ENCODE results near the gene ZNF750. TPM values are rescaled to one million over a fixed set of nuclear protein-coding genes. Genes with fewer than 3 reads are reported as not detected.

ZNF750 gene
- total and polyA plus RNA-seq, 3 donors from 2014 or later = 0.21 to 0.63 (median 0.50) TPM

- H3K9me3 ChIP-seq = no peaks in the 10 kb centered on the region
- no peaks in the 10 kb centered on the region for H3K36me3 ChIP-seq (ENCODE audit: low read depth, missing control alignments)
- intact Hi-C loops (cut with DNase I; ENCODE audit: low total_unique reads) = no loop called here
- no peak overlapping the region for H3K4me3 ChIP-seq
- peaks cover 3% of the 10 kb centered on the region for H3K4me1 ChIP-seq
- no peaks in the 10 kb centered on the region for H3K27me3 ChIP-seq
- no peak for TF ChIP-seq CTCF (IDR thresholded peaks at IDR 0.05)
- TF ChIP-seq POLR2A (IDR thresholded peaks at IDR 0.05) = no peak
- 92 to 94% methylated on average over 6 to 9 of the region's 9 CpGs for WGBS, 2 donors
- H3K27ac ChIP-seq = no peak overlapping the region
- no peak for DNase-seq
These were observed 36.6 kb downstream of the ZNF750 start for GRCh38 chr17:82803185-82803584.

GRCh38 chr17:82802075-82802780 lies 37.6 kb downstream of the ZNF750 start:
- Histone ChIP-seq H3K27me3 (no peaks in the 10 kb centered on the region), H3K9me3 (no peaks in the 10 kb centered on the region), H3K27ac (no peak overlapping the region), H3K4me1 (peaks cover 3% of the 10 kb centered on the region), H3K36me3 (ENCODE audit: low read depth, missing control alignments) (no peaks in the 10 kb centered on the region), H3K4me3 (no peak overlapping the region)
- TF ChIP-seq CTCF (IDR thresholded peaks at IDR 0.05) = no peak
- no peak for TF ChIP-seq POLR2A (IDR thresholded peaks at IDR 0.05)
- WGBS, 2 donors = 78% methylated on average over 17 of the region's 17 CpGs
- DNase-seq = no peak
- intact Hi-C loops (cut with DNase I; ENCODE audit: low total_unique reads) = no loop called here

- no peaks in the 10 kb centered on the region for H3K27me3 ChIP-seq
- 95 to 96% methylated on average over 63 of the region's 63 CpGs for WGBS, 2 donors
- no peaks in the 10 kb centered on the region for H3K36me3 ChIP-seq (ENCODE audit: low read depth, missing control alignments)
- DNase-seq = no peak
- intact Hi-C loops (cut with DNase I; ENCODE audit: low total_unique reads) = no loop called here
- no peak overlapping the region for H3K27ac ChIP-seq
- TF ChIP-seq POLR2A (IDR thresholded peaks at IDR 0.05) (no peak), CTCF (IDR thresholded peaks at IDR 0.05) (no peak)
- no peak overlapping the region for H3K4me3 ChIP-seq
- no peaks in the 10 kb centered on the region for H3K9me3 ChIP-seq
- peaks cover 3% of the 10 kb centered on the region for H3K4me1 ChIP-seq
These were observed 38.3 kb downstream of the ZNF750 start for GRCh38 chr17:82801377-82801970.

GRCh38 chr17:82800885-82801284 lies 38.9 kb downstream of the ZNF750 start:
- no peak overlapping the region for H3K27ac ChIP-seq
- intact Hi-C loops (cut with DNase I; ENCODE audit: low total_unique reads) = no loop called here
- H3K36me3 ChIP-seq (ENCODE audit: low read depth, missing control alignments) = no peaks in the 10 kb centered on the region
- no peaks in the 10 kb centered on the region for H3K27me3 ChIP-seq
- no peaks in the 10 kb centered on the region for H3K9me3 ChIP-seq
- no peak overlapping the region for H3K4me3 ChIP-seq
- H3K4me1 ChIP-seq = peaks cover 3% of the 10 kb centered on the region
- WGBS, 2 donors = 95 to 96% methylated on average over 13 to 15 of the region's 15 CpGs
- no peak for TF ChIP-seq CTCF (IDR thresholded peaks at IDR 0.05)
- no peak for TF ChIP-seq POLR2A (IDR thresholded peaks at IDR 0.05)
- no peak for DNase-seq

- Histone ChIP-seq H3K4me3 (no peak overlapping the region), H3K9me3 (no peaks in the 10 kb centered on the region), H3K27ac (no peak overlapping the region), H3K36me3 (ENCODE audit: low read depth, missing control alignments) (no peaks in the 10 kb centered on the region), H3K27me3 (no peaks in the 10 kb centered on the region), H3K4me1 (peaks cover 6% of the 10 kb centered on the region)
- no peak for DNase-seq
- TF ChIP-seq POLR2A (IDR thresholded peaks at IDR 0.05) (no peak), CTCF (IDR thresholded peaks at IDR 0.05) (no peak)
- intact Hi-C loops (cut with DNase I; ENCODE audit: low total_unique reads) = no loop called here
- 92 to 94% methylated on average over 16 of the region's 16 CpGs for WGBS, 2 donors
These were observed 40.2 kb downstream of the ZNF750 start for GRCh38 chr17:82799591-82799990.
